GM19238 (cell line): ENCODE measurements around the gene STRN4.
A peak's percentile ranks its signal among the peaks of the same experiment; 100 is the strongest.
"Not testable (repeated sequence)": the region's sequence is repeated elsewhere in the genome, so short reads cannot be mapped to it uniquely, and the experiment has no call there.

ENCODE experiments used
- DNase-seq: peaks from one replicate; pipeline ENCODE4 v3.0.0; 2011; ENCODE audit warnings: low spot score; ENCODE audit not compliant: insufficient read length

STRN4 gene

DNA sequence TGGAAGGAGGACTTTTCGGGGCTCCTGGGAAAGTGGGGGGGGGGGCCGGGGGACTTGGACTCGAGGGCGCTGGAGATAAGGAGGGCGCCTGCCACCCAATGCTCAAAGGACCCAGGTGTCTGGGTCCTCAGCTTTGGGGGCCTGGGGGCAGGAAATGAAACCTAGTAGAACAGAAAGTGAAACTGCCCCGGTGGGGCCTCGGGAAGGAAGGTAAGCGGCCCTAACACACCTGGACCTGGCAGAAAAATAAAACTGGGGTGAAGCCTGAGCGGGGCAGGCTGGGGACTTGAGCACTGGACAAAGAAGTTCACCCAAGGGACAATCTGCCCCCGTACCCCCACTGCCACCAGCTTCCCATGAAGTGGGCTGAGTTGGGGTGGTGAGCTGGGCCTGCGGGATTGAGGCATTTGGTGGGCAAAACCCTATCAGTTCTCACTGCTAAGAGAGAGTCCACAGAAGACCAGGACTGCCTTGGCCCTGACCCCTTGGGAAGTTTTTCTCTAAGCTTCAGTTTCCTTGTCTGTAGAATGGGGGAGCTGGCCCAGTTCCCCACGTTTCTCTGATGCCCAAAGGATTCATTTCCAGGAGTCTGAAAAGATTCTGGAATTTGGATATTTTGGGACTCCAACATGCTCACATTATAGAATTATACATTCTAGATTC lies 31.7 kb downstream of the STRN4 start:
- peak; percentile 90 for DNase-seq

DNA sequence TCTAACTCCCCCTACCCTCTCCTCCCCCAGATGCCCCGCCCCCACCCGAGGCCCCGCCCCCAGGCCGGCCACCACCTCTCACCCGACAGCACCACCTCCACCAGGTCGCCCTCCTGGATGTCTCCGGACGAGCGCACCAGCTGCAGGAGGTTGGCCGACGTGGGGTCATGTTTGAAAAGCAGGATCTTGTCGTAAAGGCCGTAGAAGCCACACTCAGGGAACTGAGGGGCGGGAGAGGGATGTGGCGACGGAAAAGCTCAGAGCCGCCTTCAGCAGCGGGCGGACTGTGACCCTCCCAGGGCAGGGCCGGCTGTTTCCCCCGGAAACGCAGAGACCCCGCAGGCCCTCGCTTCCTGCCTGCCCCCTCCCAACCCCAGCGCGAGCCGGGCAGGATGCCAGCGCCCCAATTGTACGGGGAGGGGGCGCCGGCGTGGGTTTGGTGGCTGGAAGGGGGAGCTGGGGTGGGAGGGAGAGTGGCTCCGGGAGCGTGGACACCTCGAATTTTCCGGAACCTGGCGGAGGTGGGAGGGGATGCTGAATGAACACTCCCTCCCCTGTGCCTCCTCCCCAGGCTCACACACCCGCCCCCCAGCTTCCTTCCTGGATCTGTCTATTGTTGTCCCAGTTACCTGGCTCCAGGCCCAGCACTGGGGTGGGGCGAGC lies 32.3 kb downstream of the STRN4 start:
- peak; percentile 80 for DNase-seq

DNA sequence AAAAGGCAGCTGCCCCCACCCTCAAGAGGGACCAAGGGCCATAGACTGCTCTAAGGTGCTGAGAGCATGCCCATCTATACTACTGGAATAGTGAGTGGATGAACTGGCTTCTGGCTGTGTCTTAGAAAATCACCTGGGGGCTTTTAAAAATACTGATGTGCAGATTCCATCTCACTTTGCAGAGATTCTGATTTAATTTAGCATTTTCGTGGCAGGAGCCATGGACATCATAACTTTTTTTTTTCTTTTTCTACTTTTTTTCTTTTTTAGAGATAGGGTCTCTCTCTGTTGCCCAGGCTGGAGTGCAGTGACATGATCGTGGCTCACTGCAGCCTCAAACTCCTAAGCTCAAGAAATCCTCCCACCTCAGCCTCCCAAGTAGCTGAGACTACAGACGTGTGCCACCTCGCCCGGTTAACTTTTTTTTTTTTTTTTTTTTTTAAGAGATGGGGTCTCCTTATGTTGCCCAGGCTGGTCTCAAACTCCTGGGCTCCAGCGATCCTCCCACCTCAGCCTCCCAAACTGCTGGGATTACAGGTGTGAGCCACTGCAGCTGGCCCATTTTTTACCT lies 33.4 kb downstream of the STRN4 start:
- not testable (repeated sequence) for DNase-seq

DNA sequence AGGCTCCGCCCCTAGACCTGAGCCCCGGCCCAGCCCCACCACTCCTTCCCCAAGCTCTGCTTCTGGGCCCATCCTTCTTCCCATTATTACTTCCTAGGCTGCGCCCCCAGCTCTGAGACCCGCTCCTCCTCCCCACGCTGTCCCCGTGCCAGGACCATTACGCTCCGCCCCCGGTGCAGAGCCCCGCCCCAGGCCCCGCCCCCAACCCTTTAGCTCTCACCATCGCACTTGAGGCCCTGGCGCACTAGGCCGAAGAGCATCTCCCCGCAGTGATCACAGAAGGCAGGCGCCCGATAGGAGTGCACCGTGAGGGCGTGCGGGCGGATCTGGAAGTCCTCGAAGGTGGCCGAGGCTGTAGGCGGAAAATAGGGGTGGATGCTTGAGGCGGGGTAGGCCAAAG lies 35.6 kb downstream of the STRN4 start:
- DNase-seq = no peak

DNA sequence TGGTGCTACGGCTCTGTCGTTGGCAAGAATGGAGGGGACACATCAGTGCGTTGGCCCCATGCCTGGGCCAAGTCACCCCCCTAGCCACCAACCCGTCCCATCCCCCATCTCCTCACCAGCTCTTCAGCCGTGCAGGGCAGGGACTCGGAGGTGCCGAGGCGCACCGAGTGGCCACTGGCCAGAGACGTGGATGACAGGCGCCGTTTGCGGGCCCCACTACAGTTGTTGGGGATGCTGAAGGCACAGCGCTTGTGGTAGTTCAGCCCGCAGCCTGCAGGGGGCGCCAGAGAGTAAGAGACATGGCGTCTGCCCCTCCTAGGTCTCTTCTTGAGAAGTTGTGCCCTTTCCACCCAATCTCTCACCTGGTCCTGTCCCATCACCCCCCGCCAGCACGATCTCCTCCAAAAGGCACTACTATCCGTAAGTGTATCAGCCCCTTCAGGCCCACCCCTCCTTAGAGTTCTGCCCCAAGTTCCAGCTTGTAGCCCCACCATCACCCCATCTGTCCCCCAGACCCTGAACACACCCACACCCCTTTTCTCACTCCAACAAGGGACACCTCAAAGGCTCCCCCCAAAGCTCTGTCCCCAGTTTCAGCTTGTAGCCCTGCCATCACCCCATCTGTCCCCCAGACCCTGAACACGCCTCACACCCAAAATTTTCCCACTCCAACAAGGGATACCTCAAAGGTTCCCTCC lies 41.7 kb downstream of the STRN4 start:
- peak; percentile 82 for DNase-seq

DNA sequence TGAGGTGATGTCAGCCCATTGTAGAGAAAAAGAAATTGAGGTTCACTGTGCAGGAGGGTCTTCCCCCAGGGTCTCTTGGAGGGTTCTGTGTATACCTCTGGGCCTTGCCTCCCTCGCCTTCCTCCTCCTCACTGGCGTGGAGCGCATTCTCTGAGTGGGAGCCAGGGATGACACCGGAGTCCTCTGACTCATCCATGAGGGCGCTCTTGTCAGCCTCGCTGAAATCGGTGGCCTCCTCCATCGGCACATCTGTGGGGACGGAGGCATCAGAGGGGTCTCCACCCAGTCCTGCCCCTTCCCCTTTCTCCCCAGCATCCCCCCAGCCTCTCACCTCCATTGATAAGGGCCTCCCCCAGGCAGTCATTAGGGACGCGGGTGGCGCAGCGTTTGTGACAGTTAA lies 45.5 kb downstream of the STRN4 start:
- no peak for DNase-seq

DNA sequence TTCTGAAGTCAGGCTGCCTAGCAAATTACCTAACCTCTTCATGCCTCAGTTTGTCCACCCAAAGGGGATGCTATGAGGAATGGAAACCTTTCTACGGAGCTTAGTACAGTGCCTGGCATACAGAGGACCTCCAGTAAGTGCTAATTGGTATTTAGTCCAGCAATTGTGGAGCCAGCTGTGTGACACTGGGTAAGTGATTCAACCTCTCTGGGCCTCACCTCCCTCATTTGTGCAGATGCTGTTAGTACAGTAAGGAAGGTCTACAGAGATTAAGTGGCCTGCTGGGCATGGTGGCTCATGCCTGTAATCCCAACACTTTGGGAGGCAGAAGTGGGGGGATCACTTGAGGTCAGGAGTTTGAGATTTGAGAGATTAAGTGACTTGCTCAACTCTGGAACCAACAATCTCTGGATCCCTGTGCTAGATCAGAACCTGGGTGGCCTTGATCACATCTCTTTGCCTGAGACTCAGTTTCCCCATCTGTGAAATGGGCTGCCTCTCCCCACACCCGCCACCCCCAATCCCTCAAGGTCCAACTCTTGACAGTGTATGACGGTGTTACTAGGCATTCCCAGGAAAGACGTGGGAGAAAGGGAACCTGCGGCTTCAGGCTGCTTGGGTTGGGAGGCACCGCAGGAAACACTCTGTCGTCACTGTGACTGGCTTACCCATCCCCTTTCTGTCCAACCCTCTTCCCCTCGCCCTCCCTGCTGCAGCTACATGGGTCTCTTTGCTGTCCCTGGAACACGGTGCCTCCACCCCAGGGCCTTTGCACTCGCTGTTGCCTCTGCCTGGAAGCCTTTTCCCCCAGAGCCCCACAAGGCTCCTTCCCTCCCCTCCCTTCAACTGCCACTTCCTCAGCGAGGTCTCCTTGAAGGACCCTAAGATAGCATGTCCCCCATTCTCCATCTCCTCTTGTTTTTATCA lies 47.6 kb downstream of the STRN4 start:
- DNase-seq = no peak

DNA sequence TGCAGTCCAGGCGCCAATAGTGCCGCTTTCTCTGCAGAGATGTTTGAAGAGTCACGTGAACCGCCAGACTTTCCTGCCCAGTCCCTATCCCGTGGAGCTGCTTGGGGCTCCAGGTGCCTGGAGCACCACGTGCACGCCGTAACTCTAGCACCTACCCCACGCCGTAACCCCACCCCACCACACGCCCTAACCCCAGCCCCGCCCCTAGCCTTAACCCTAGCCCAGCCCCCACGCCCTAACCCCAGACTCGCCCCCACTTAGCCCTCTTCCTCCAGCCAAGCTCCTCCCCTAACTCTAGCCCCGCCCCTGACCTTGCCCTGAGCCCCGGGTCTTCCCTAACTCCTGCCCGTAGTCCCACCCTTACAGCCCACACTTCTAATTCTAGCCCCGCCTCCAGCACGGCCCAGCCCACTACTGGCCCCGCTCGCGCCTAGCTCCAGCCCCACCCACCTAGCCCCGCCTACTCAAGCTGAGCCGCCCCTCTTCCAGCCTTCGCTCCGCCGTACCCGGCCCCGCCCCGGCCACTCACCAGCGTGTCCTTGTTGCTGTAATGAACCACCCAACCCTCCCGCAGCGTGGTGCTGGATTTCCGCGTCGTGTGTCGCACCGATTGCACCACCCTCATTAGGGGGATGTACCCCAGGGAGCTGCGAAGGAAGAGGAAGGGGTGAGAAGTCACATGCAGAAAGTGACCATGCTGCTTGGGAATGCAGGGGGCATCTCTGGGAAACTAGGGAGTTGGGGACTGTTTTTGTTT lies 48.9 kb downstream of the STRN4 start:
- DNase-seq = no peak

DNA sequence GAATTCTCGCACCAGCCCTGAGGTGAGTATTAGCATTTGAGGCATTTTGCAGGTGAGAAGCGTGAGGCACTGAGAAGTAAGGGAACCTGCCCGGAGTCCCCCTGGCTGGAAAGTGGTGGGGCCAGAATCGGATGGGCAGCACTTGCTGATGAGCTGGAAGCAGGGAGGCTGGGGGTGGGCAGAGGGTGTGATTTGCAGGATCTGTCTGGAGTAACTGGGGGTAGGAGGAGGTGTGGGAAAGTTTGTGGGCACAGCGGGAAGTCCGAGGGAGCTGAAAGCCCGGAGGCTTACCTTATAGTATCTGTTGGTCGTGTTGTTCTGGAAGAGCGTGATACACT lies 49.4 kb downstream of the STRN4 start:
- no peak for DNase-seq

DNA sequence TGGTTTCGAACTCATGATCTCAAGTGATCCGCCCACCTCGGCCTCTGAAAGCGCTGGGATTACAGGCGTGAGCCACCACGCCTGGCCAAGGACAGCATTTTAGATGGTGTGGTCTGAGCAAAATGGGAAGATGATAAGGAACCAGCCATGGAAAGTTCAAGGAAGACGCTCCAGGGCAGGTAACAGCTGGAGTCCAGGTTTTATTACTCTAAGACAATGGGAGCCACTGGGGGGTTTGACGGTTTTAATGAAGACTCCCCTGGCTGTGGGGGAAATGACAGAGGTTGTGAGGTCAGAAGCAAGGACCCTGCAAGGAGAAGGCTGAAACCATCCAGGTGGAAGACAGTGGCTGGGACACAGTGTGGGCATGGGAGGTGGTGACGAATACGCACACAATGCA lies 50.2 kb downstream of the STRN4 start:
- DNase-seq = no peak

DNA sequence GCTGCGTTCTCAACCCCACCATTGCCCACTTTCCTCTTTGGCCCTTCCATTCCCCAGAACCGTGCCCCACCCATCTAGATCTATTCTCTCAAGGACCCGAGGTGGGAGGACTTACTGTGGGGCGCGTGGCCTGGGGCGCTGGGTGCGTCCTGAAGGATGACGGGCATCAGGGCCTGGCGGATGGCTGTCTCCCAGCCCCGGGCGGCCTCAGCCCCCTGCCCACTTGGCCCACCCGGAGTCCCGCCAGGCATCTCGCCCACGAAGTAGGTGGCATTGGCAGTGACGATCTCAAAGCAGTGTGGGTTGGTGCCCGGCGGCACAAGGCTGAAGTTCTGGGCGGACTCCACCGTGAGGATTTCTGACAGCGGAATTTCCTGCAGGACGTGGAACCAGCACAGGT lies 52.5 kb downstream of the STRN4 start:
- no peak for DNase-seq

DNA sequence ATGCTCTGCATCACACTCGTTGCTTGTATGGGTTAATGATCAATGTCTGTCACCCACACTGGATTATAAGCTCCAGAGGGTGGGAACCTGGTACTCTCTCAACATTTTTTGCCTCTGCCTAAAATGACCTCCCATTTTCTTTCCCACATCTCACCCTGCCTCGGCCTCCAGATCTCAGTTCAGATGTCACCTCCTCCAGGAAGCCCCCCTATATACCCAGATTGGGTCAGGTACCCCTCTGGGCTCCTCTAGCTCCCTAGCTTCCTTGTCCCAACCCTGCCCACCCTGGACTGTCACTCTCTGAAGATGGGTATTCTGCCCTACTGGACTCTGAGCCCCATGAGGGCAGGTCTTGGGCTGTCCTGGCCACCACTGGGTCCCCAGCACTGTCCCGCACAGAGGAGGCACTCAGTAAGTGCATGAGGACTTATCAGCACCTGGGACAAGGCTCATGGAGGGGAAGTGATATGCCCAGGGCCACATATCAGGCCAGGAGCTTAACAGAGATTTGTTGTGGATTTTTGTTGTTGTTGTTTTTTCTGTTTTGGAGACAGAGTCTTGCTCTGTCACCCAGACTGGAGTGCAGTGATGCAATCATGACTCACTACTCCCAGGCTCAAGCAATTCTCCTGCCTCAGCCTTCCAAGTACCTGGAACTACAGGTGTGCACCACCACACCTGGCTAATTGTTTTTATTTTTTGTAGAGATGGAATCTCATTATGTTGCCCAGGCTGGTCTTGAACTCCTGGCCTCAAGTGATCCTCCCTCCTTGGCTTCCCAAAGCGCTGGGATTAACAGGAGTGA lies 53.1 kb downstream of the STRN4 start:
- no peak for DNase-seq

DNA sequence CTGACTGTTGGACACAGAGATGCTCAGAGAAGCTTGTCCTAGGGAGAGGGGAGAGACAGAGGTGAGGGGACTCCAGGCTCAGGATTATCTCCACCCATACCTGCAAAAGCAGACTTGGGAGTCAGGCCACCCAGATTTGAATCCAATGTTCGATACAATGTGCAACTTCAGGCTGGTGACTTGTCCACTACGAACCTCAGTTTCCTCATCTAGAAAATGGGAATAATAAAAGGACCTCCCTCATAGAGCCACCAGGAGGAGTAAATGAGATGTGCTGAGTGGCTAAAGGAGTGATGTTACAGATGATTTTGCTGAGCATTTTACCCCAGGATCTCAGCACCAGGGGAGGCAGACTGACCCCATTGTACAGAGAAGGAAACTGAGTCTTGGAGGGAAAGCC lies 54.3 kb downstream of the STRN4 start:
- no peak for DNase-seq

DNA sequence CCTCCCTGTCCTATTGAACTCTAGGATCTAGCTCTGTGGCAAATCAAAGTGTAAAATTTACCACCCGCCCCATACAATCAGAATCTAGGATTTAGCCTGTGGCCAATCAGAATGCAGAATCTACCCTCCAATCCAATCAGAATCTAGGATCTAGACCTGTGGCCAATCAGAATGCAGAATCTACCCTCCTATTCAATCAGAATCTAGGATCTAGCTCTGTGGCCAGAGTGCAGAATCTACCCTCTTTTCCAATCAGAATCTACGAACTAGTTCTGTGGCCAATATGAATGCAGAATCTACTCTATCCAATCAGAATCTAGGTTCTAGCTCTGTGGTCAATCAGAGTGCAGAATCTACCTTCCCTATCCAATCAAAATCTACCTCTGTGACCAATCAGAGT lies 55.1 kb downstream of the STRN4 start:
- DNase-seq = no peak

DNA sequence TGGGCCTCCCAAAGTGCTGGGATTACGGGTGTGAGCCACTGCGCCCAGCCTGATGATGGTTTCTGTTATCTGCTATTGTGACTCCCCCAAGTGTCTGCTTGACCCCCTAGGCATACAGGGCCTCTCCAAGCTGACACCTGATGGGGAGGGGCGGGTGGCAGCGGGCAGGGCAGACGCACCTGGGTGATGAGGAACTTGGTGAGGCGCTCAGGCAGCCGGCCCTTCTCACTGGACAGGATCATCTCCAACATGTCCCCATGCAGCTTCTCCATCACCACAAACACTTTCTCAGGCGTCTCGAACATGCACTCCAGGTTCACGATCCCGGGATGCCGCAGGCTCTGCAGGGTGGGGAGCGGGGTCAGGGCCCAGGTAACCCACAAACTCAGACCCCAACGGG lies 56.9 kb downstream of the STRN4 start:
- DNase-seq = no peak

DNA sequence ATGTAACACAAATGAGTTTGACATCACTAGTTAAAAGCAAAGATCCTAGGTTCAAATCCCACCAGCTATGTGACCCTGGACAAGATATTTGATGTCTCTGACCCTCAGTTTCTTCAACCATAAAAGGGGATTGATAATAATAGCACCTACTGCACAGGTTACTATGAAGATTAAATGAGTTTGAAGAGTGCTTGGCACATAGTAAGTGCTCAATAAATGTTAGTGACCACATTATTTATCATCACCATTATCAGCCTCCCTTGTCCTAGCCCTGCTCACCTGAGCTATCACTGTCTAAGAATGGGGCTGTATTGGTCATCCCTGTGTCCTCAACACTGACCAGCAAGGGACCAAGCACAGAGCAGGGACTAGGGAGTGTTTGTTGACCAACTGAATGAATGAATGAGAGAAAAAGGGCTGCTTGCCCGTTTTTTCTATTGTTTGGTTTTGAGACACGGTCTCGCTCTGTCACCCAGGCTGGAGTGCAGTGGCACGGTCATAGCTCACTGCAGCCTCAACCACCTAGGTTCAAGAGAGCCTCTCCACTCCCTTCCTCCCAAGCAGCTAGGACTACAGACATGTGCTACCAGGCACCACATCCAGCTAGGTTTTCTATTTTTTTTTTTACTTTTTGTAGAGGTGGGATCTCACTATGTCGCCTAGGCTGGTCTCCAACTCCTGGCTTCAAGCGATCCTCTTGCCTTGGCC lies 58.7 kb downstream of the STRN4 start:
- no peak for DNase-seq

DNA sequence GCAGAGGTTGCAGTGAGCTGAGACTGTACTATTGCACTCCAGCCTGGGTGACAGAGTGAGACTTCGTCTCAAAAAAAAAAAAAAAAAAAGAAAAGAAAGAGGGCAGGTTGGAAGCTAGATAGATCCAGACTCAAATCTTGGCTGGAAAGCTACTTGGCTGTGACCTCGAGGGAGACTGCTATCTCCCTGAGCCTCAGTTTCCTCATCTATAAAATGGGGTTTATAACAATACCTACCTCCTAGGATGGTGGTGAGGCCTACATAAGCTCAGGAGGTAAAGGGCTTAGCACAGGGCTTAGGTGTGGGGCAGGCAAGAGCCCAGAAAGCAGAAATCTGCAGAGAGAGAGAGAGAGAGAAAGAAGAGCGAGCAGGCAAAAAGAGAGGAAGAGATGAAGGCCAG lies 61.1 kb downstream of the STRN4 start:
- DNase-seq = no peak

DNA sequence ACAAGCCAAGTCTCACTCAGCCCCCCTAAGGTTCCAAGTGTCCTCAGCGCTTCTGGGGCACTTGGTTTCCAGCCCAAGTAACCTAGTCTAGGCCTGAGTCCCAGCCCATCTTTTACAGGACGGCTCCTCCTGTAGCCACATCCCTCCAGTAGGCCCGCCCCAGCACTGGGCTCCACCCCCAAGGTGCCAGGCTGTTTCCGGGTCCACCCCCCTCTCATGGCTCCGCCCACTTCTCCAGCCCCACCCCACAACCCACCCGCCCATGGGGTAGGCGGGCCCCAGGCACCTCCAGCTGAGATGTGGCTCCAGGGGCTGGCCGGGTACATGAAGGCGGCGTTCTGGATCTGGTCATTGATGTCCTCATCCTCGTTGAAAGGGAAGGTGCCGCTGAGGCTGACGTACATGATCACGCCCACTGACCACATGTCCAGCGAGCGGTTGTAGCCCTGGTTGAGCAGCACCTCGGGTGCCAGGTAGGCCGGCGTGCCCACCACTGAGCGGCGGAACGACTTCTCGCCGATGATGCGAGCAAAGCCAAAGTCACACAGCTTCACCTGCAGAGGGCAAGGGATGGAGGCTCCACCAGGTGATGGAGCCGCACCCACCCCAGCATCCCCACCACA lies 68.0 kb downstream of the STRN4 start:
- DNase-seq = peak; percentile 59
